Kidney (tissue), 14 donors: Measurements from ENCODE around the gene MFRP. TPM values are rescaled to one million over a fixed set of nuclear protein-coding genes. Genes with fewer than 3 reads are reported as not detected.
A peak's percentile ranks its signal among the peaks of the same experiment; 100 is the strongest.

Experiments used
- DNase-seq, 5 donors: peaks; one replicate each; pipeline ENCODE4 v3.0.0-alpha.2; 2013 to 2020
- FAIRE-seq: peaks from 2 replicates; lab custom pipeline; 2012; peaks lifted over from hg19 to GRCh38; lab: Jason Lieb, UNC
- H3K27ac ChIP-seq, 2 donors: one replicate each; pipeline ENCODE4 v1.7.0; 2013; ENCODE audit warnings: low read depth in 2 of 2, low read length in 2 of 2, inconsistent platforms in 1 of 2
- H3K27me3 ChIP-seq: one replicate; pipeline ENCODE4 v1.7.1; 2013; ENCODE audit warnings: low read length, inconsistent platforms; ENCODE audit not compliant: control insufficient read depth, insufficient read depth
- H3K36me3 ChIP-seq, 3 donors: one replicate each; pipeline versions ENCODE4 v1.7.0 to v1.7.1; 2013; ENCODE audit warnings: low read length in 3 of 3, control low read depth in 1 of 3, inconsistent platforms in 1 of 3; ENCODE audit not compliant: insufficient read depth in 3 of 3, control insufficient read depth in 2 of 3
- H3K4me1 ChIP-seq, 3 donors: one replicate each; pipeline versions ENCODE4 v1.7.0 to v1.7.1; 2013; ENCODE audit warnings: low read length in 3 of 3, inconsistent platforms in 1 of 3, low read depth in 1 of 3; ENCODE audit not compliant: control insufficient read depth in 2 of 3, insufficient read depth in 2 of 3
- H3K4me3 ChIP-seq, 3 donors: one replicate each; pipeline versions ENCODE4 v1.7.0 to v1.8.1; 2013; ENCODE audit warnings: low read length in 3 of 3, control low read depth in 1 of 3, inconsistent platforms in 1 of 3
- H3K9ac ChIP-seq, 3 donors: one replicate each; pipeline versions ENCODE4 v1.7.0 to v1.7.1; 2013; ENCODE audit warnings: low read length in 3 of 3, control low read depth in 1 of 3, inconsistent platforms in 1 of 3
- H3K9me3 ChIP-seq, 3 donors: one replicate each; pipeline versions ENCODE4 v1.7.0 to v1.7.1; 2013; ENCODE audit warnings: low read length in 3 of 3, control low read depth in 1 of 3, inconsistent platforms in 1 of 3; ENCODE audit not compliant: control insufficient read depth in 2 of 3, insufficient read depth in 1 of 3
- intact Hi-C: fragments of 100-400 bp; cut with DNase I; formaldehyde crosslinking; loops from one replicate; pipeline ENCODE4 v1.11.1; 2022
- polyA plus RNA-seq: library from polyadenylated mRNA; stranded (reverse); fragments of 350-450 nt; fragmentation: Illumina TruSeq; extraction: RNeasy Lipid Tissue Mini Kit (QIAGEN cat#74804); gene quantifications from one replicate; pipeline ENCODE4 v1.2.3, GENCODE V29; 2014; ENCODE audit warnings: low read depth, low replicate concordance; ENCODE audit not compliant: insufficient read depth
- total RNA-seq: library from RNA; stranded (reverse); fragmentation: NEBNext Ultra II Directional; extraction: Animal tissue kit (Norgen Biotek cat#: 25700); gene quantifications from one replicate; pipeline ENCODE4 v1.2.1, GENCODE V29; 2021
- TF ChIP-seq, protein P1 (sequence below): IDR thresholded peaks from 3 replicates; pipeline ENCODE4 v1.5.1; 2012; ENCODE audit warnings: mild to moderate bottlenecking, moderate library complexity, borderline replicate concordance; ENCODE audit not compliant: insufficient read depth; ENCODE audit errors: extremely low read depth
- donor health status: control.
- donor health status: control.
- donor health status: control.
- donor health status: control.
- donor health status: control.
- donor health status: DM: yes; HTN: yes; CAD: no.
- donor health status: Normal renal cell carcinoma (clear cell type).

The MFRP gene
- total and polyA plus RNA-seq, 2 donors from 2014 or later: not detected

DNA sequence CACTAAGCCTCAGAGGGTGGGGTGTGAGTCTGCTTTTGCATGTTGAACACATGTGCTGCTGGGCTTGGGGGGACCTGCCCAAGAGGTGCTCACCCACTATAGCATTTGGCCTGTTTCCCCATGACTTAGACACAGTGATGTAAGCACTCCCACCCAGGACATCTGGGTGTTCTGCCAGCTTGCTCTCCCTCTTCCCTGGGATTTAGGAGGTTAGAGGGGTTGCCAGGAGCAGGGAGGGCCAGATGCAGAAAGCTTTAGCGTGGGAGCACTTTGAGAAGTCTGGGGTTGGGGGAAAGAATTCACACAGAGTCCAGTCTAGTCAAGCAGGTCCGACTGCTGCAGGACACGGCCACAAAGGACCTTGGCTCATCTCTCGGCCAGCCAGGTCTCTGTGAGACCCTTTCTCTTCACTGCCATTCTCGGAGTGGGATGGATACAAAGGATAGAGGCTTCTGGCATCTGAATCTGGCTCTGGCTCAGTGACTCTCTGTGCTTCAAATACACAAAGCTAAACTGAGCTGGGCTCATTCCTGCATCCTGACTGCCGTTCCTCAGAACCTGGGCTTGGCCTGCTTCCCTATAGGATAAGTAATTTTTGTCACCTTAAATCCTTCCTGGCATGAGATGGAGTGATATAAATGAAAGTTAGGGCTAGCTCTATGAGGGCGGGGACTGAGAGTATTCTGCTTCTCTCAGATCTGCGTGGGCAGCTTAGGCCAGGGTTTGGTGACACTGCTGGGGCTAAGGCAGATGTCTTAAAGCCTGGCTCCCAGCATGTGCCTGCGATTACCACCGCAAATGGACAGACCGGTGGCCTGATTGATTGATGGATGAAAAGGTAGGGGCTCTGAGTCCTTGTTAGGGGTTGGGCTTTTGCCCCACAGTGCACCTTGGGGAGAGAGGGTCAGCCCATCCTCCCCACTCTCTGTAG lies 20.4 kb upstream of the MFRP start:
- Histone ChIP-seq H3K36me3 (peaks cover 0 to 5% (median 2%) of the 10 kb centered on the region in 3 donors), H3K4me1 (peaks cover 7 to 71% (median 46%) of the 10 kb centered on the region in 3 donors), H3K9ac (peak overlapping the region in 1 of 3 donors; percentile 43), H3K4me3 (peak overlapping the region in 1 of 3 donors; percentile 26), H3K27me3 (no peaks in the 10 kb centered on the region), H3K27ac (peak overlapping the region; percentile 82 to 85), H3K9me3 (no peaks in the 10 kb centered on the region)
- TF ChIP-seq, protein P1, sequence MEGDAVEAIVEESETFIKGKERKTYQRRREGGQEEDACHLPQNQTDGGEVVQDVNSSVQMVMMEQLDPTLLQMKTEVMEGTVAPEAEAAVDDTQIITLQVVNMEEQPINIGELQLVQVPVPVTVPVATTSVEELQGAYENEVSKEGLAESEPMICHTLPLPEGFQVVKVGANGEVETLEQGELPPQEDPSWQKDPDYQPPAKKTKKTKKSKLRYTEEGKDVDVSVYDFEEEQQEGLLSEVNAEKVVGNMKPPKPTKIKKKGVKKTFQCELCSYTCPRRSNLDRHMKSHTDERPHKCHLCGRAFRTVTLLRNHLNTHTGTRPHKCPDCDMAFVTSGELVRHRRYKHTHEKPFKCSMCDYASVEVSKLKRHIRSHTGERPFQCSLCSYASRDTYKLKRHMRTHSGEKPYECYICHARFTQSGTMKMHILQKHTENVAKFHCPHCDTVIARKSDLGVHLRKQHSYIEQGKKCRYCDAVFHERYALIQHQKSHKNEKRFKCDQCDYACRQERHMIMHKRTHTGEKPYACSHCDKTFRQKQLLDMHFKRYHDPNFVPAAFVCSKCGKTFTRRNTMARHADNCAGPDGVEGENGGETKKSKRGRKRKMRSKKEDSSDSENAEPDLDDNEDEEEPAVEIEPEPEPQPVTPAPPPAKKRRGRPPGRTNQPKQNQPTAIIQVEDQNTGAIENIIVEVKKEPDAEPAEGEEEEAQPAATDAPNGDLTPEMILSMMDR: no peak
- DNase-seq: peak in 2 of 5 donors; percentile 30 to 44
- FAIRE-seq: no peak
- intact Hi-C loops: no loop called here

DNA sequence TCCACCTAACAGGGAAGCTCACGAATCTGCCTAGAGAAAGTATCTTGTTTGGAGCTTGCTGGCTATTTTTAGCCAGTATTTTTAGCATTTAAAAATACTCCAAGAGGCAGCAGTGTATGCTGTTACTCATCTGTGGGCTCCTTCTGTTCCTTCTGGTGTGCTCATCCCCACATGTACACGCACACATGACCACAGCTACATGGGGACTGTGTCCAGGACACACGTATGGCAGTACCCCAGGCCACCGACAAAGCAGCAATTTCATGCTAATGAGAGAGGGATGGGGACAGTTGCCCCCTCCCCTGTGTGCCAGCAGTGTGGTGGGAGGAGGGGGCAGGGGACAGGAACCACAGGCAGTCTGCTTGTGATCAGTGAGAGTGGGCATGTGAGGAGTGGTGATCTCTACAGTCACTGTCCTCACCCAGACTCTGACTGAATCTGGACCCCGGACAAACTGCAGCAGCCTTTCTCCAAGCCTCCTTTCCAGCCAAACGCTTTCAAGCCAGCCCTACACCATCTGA lies 18.6 kb upstream of the MFRP start:
- H3K27ac ChIP-seq: peak overlapping the region; percentile 64 to 68
- H3K36me3 ChIP-seq: peaks cover 0 to 6% (median 3%) of the 10 kb centered on the region in 3 donors
- intact Hi-C loops: no loop called here
- no peaks in the 10 kb centered on the region for H3K9me3 ChIP-seq
- H3K4me3 ChIP-seq: peak overlapping the region in 2 of 3 donors; percentile 32 to 47
- no peaks in the 10 kb centered on the region for H3K27me3 ChIP-seq
- H3K4me1 ChIP-seq: peaks cover 7 to 57% (median 36%) of the 10 kb centered on the region in 3 donors
- H3K9ac ChIP-seq: peak overlapping the region in 2 of 3 donors; percentile 21 to 35
- peak in 2 of 5 donors; percentile 44 to 47 for DNase-seq
- no peak for FAIRE-seq
- TF ChIP-seq, protein P1: no peak

DNA sequence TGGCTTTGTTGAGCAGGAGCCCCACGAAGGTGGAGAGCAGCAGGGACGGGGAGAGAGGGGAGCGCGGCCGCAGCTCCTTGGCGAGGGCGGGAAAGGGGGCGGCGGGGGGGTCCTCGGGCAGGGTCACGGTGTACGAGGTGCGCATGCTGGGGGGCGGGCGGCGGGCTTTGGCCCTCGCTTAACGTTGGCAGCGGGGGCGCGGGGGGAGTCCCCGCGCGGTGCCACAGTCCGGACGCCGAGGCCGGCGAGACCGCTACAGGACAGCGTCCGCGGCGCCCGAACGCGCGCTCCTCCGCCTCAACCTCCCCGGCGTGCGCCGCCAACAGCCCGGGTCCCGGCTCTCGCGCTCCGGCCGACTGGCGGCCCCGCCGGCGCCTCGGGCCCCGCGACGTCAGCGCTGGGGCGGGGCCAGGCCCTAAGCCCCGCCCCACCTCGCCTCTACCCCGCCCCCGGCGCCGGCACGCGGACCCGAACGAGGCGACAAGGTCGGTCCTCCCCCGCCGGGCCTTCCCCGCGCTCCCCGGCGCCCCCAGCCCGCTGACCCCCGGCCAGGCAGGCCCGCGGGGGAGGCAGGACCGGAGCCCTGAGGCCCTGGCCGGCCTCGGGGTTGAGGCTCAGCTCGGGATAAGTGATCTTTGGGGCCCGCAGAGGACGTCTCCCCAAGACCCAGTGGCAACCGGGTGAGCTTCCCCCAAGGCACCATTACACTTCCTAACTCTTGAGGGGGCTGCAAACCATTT lies 17.5 kb upstream of the MFRP start:
- H3K9me3 ChIP-seq: no peaks in the 10 kb centered on the region
- peak overlapping the region in 2 of 3 donors; percentile 81 to 87 for H3K4me3 ChIP-seq
- intact Hi-C loops: no loop called here
- H3K27ac ChIP-seq: peak overlapping the region; percentile 93 to 95
- H3K9ac ChIP-seq: peak overlapping the region in 1 of 3 donors; percentile 92
- FAIRE-seq (no peak), DNase-seq (peak; percentile 61 to 87 (median 78))
- H3K4me1 ChIP-seq: peaks cover 7 to 59% (median 34%) of the 10 kb centered on the region in 3 donors
- TF ChIP-seq, protein P1: no peak
- peaks cover 0 to 17% (median 12%) of the 10 kb centered on the region in 3 donors for H3K36me3 ChIP-seq
- H3K27me3 ChIP-seq: no peaks in the 10 kb centered on the region
